ENCODE measurements around the gene RHOBTB1.

RHOBTB1 gene

DNA sequence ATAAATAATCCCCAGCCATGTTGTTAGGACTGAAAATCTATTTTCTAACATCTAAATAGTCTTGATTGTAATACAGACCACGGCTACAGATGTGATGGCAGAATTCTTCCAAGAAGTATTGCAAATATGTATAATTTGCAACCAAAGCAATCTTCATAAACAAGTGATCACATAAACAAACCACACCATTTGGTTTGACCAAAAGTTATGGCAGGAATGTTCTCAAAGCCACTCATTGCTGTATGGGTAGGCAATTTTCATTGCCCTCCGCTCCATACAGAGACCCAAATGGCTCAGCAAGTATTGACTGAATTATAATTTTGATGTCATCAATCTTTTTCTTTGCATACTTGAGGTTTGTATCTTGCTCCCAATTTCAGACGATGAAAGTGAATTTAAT, 19.0 kb upstream of the RHOBTB1 start:
- H3K27ac ChIP-seq (ENCODE audit: low read depth, low read length, poor library complexity, severe bottlenecking) = no peak overlapping the region
- TF ChIP-seq CTCF (IDR thresholded peaks at IDR 0.05; ENCODE audit: low read length) (no peak), EZH2 (IDR thresholded peaks at IDR 0.05; ENCODE audit: borderline replicate concordance, low read length) (no peak)
- H3K79me2 ChIP-seq (ENCODE audit: insufficient read depth, low read length) = no peaks in the 10 kb centered on the region
- no peak overlapping the region for H2AFZ ChIP-seq (ENCODE audit: low read length)
- H3K4me1 ChIP-seq (ENCODE audit: insufficient read depth, low read length, severe bottlenecking) = peaks cover 7% of the 10 kb centered on the region
- no peaks in the 10 kb centered on the region for H3K27me3 ChIP-seq (ENCODE audit: insufficient read depth, low read length)
- no peak overlapping the region for H3K9ac ChIP-seq (ENCODE audit: low read length)
- no peaks in the 10 kb centered on the region for H3K36me3 ChIP-seq (ENCODE audit: insufficient read depth, low read length)
- H3K9me2 ChIP-seq (ENCODE audit: low read depth, low read length) = no peaks in the 10 kb centered on the region
- H4K20me1 ChIP-seq (ENCODE audit: insufficient read depth, low read length) = no peaks in the 10 kb centered on the region
- no peaks in the 10 kb centered on the region for H3F3A ChIP-seq (ENCODE audit: insufficient read depth, low read length)
- no peaks in the 10 kb centered on the region for H3K9me3 ChIP-seq (ENCODE audit: low read length)
- no peak overlapping the region for H3K4me2 ChIP-seq (ENCODE audit: low read length)
- no peak overlapping the region for H3K4me3 ChIP-seq (ENCODE audit: low read depth, low read length, poor library complexity, severe bottlenecking)

- Histone ChIP-seq H3F3A (ENCODE audit: insufficient read depth, low read length) (no peaks in the 10 kb centered on the region), H3K4me3 (ENCODE audit: low read depth, low read length, poor library complexity, severe bottlenecking) (no peak overlapping the region), H3K27me3 (ENCODE audit: insufficient read depth, low read length) (no peaks in the 10 kb centered on the region), H3K4me2 (ENCODE audit: low read length) (no peak overlapping the region), H3K9me3 (ENCODE audit: low read length) (no peaks in the 10 kb centered on the region), H2AFZ (ENCODE audit: low read length) (no peak overlapping the region), H3K36me3 (ENCODE audit: insufficient read depth, low read length) (no peaks in the 10 kb centered on the region), H3K4me1 (ENCODE audit: insufficient read depth, low read length, severe bottlenecking) (peaks cover 7% of the 10 kb centered on the region), H3K9me2 (ENCODE audit: low read depth, low read length) (no peaks in the 10 kb centered on the region), H3K27ac (ENCODE audit: low read depth, low read length, poor library complexity, severe bottlenecking) (no peak overlapping the region), H3K9ac (ENCODE audit: low read length) (no peak overlapping the region), H4K20me1 (ENCODE audit: insufficient read depth, low read length) (no peaks in the 10 kb centered on the region), H3K79me2 (ENCODE audit: insufficient read depth, low read length) (no peaks in the 10 kb centered on the region)
- no peak for TF ChIP-seq EZH2 (IDR thresholded peaks at IDR 0.05; ENCODE audit: borderline replicate concordance, low read length)
- no peak for TF ChIP-seq CTCF (IDR thresholded peaks at IDR 0.05; ENCODE audit: low read length)
Observed at GRCh38 chr10:60960913-60961312, 16.9 kb upstream of the RHOBTB1 start.

DNA sequence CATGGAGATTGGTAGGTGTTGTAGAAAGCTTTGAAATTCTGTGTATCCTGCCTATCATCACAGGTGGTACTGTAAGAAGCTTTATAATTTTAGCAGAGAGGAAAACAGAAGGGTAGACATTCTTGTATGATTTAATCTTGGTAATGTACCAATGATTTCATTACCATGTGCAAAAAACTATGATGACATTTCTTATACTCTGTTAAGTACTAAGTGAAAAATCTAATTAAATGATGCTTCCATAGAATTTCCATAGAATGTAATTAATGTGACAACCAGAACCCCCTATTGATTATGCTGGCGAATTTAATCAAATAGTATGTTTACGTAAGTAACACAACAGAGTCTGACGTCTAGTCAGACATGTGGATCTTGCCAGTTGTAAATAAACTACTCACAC, 16.0 kb upstream of the RHOBTB1 start:
- Histone ChIP-seq H3K4me1 (ENCODE audit: insufficient read depth, low read length, severe bottlenecking) (peaks cover 7% of the 10 kb centered on the region), H3K9me3 (ENCODE audit: low read length) (no peaks in the 10 kb centered on the region), H4K20me1 (ENCODE audit: insufficient read depth, low read length) (no peaks in the 10 kb centered on the region), H3K79me2 (ENCODE audit: insufficient read depth, low read length) (no peaks in the 10 kb centered on the region), H3K36me3 (ENCODE audit: insufficient read depth, low read length) (no peaks in the 10 kb centered on the region), H3K9me2 (ENCODE audit: low read depth, low read length) (no peaks in the 10 kb centered on the region), H3K4me2 (ENCODE audit: low read length) (no peak overlapping the region), H3K9ac (ENCODE audit: low read length) (no peak overlapping the region), H3F3A (ENCODE audit: insufficient read depth, low read length) (no peaks in the 10 kb centered on the region), H3K4me3 (ENCODE audit: low read depth, low read length, poor library complexity, severe bottlenecking) (no peak overlapping the region), H3K27me3 (ENCODE audit: insufficient read depth, low read length) (no peaks in the 10 kb centered on the region), H2AFZ (ENCODE audit: low read length) (no peak overlapping the region), H3K27ac (ENCODE audit: low read depth, low read length, poor library complexity, severe bottlenecking) (no peak overlapping the region)
- no peak for TF ChIP-seq EZH2 (IDR thresholded peaks at IDR 0.05; ENCODE audit: borderline replicate concordance, low read length)

GRCh38 chr10:60958892-60959601, 15.1 kb upstream of the RHOBTB1 start:
- H3F3A ChIP-seq (ENCODE audit: insufficient read depth, low read length) = no peaks in the 10 kb centered on the region
- no peak overlapping the region for H3K4me2 ChIP-seq (ENCODE audit: low read length)
- no peaks in the 10 kb centered on the region for H3K9me3 ChIP-seq (ENCODE audit: low read length)
- H3K27ac ChIP-seq (ENCODE audit: low read depth, low read length, poor library complexity, severe bottlenecking) = no peak overlapping the region
- TF ChIP-seq CTCF (IDR thresholded peaks at IDR 0.05; ENCODE audit: low read length) (no peak), EZH2 (IDR thresholded peaks at IDR 0.05; ENCODE audit: borderline replicate concordance, low read length) (no peak)
- H4K20me1 ChIP-seq (ENCODE audit: insufficient read depth, low read length) = no peaks in the 10 kb centered on the region
- H3K27me3 ChIP-seq (ENCODE audit: insufficient read depth, low read length) = no peaks in the 10 kb centered on the region
- no peak overlapping the region for H3K4me3 ChIP-seq (ENCODE audit: low read depth, low read length, poor library complexity, severe bottlenecking)
- no peaks in the 10 kb centered on the region for H3K79me2 ChIP-seq (ENCODE audit: insufficient read depth, low read length)
- H3K9ac ChIP-seq (ENCODE audit: low read length) = no peak overlapping the region
- H3K36me3 ChIP-seq (ENCODE audit: insufficient read depth, low read length) = no peaks in the 10 kb centered on the region
- no peak overlapping the region for H2AFZ ChIP-seq (ENCODE audit: low read length)
- H3K4me1 ChIP-seq (ENCODE audit: insufficient read depth, low read length, severe bottlenecking) = peaks cover 7% of the 10 kb centered on the region
- H3K9me2 ChIP-seq (ENCODE audit: low read depth, low read length) = no peaks in the 10 kb centered on the region

All from OCI-LY1 (cell line).